NOMO-1 treated with DMSO at 0.1 percent for 48 hours (cell line): Measurements from ENCODE around the gene GNAZ.

Source experiments
- DNase-seq: peaks from one replicate; lab custom pipeline; 2025; ENCODE audit not compliant: unreplicated experiment; lab: John Stamatoyannopoulos, UW

GNAZ gene

GRCh38 chr22:23063539-23064380, 6.6 kb upstream of the GNAZ start:
- DNase-seq: no peak

GRCh38 chr22:23064381-23065068, 5.8 kb upstream of the GNAZ start:
- no peak for DNase-seq

- no peak for DNase-seq
Measured at GRCh38 chr22:23065069-23065451, 5.3 kb upstream of the GNAZ start.

- no peak for DNase-seq
Measured at GRCh38 chr22:23065495-23066122, 4.7 kb upstream of the GNAZ start.

- no peak for DNase-seq
Measured at GRCh38 chr22:23066200-23067022, 3.9 kb upstream of the GNAZ start.

- no peak for DNase-seq
Measured at GRCh38 chr22:23067023-23067650, 3.2 kb upstream of the GNAZ start.

- no peak for DNase-seq
Measured at GRCh38 chr22:23067691-23068090, 2.6 kb upstream of the GNAZ start.

GRCh38 chr22:23068096-23068831, 2.1 kb upstream of the GNAZ start:
- no peak for DNase-seq

GRCh38 chr22:23068832-23069385, 1.4 kb upstream of the GNAZ start:
- no peak for DNase-seq

- DNase-seq: peak; percentile 82
Measured at GRCh38 chr22:23069502-23070357, 589 bp upstream of the GNAZ start.

GRCh38 chr22:23071230-23072076, 1.1 kb downstream of the GNAZ start:
- DNase-seq: no peak

GRCh38 chr22:23072077-23072910, 2.0 kb downstream of the GNAZ start:
- DNase-seq: no peak

GRCh38 chr22:23072911-23073491, 2.7 kb downstream of the GNAZ start:
- no peak for DNase-seq

- no peak for DNase-seq
Measured at GRCh38 chr22:23073526-23074229, 3.4 kb downstream of the GNAZ start.

GRCh38 chr22:23074451-23074850, 4.1 kb downstream of the GNAZ start:
- DNase-seq: no peak

- no peak for DNase-seq
Measured at GRCh38 chr22:23075050-23075449, 4.7 kb downstream of the GNAZ start.
